Prostate gland (tissue), 2 donors: ENCODE data around the gene ULK1.

Experiments used
- CTCF ChIP-seq, 4 experiments: fragments of 200-600 bp in 2 of 4; fragments of 450-650 bp in 2 of 4; sonication (generic) in 2 of 4; IDR thresholded peaks; 1 replicate in 3 of 4; 2 replicates in 1 of 4; pipeline ENCODE4 v1.5.1; 2016 to 2019; ENCODE audit warnings: antibody characterized with exemption in 4 of 4, mild to moderate bottlenecking in 2 of 4, moderate library complexity in 2 of 4
- POLR2AphosphoS5 ChIP-seq: sonication (generic); formaldehyde crosslinking; IDR thresholded peaks from one replicate; pipeline ENCODE4 v1.6.1; 2017; ENCODE audit warnings: antibody characterized with exemption

GRCh38 chr12:131959641-131960589, 65.5 kb downstream of the ULK1 start:
- TF ChIP-seq CTCF (IDR thresholded peaks at IDR 0.05) (no peak), POLR2AphosphoS5 (no peak)
